IPS-18c (cell line): Measurements from ENCODE around the gene CPXM2.

ENCODE experiments used
- H3K4me3 ChIP-seq: 2 replicates; pipeline ENCODE4 v1.7.0; 2013; ENCODE audit warnings: low read depth, mild to moderate bottlenecking, low read length, moderate library complexity; ENCODE audit not compliant: insufficient read depth
- H3K9me3 ChIP-seq: one replicate; pipeline ENCODE4 v1.6.1; 2013; ENCODE audit warnings: mild to moderate bottlenecking, low read length, moderate library complexity; ENCODE audit not compliant: control insufficient read depth, insufficient read depth

CPXM2 gene

GRCh38 chr10:123884351-123884906 is 7.2 kb downstream of the CPXM2 start:
- H3K4me3 ChIP-seq, result no peak overlapping the region

GRCh38 chr10:123883673-123884320 is 7.8 kb downstream of the CPXM2 start:
- no peak overlapping the region for H3K4me3 ChIP-seq

More at GRCh38 chr10:123884351-123884906, 7.2 kb downstream of the CPXM2 start:
- no peaks in the 10 kb centered on the region for H3K9me3 ChIP-seq

GRCh38 chr10:123882681-123883445 is 8.7 kb downstream of the CPXM2 start:
- Histone ChIP-seq H3K9me3 (no peaks in the 10 kb centered on the region), H3K4me3 (no peak overlapping the region)

More at GRCh38 chr10:123883673-123884320, 7.8 kb downstream of the CPXM2 start:
- no peaks in the 10 kb centered on the region for H3K9me3 ChIP-seq

- Histone ChIP-seq H3K4me3 (no peak overlapping the region), H3K9me3 (no peaks in the 10 kb centered on the region)
These were observed 9.4 kb downstream of the CPXM2 start for GRCh38 chr10:123882177-123882576.

GRCh38 chr10:123879606-123880257 is 11.9 kb downstream of the CPXM2 start:
- H3K4me3 ChIP-seq, result no peak overlapping the region
- no peaks in the 10 kb centered on the region for H3K9me3 ChIP-seq

GRCh38 chr10:123878666-123879303 is 12.8 kb downstream of the CPXM2 start:
- H3K4me3 ChIP-seq, result no peak overlapping the region
- H3K9me3 ChIP-seq, result no peaks in the 10 kb centered on the region

GRCh38 chr10:123870260-123870659 is 21.3 kb downstream of the CPXM2 start:
- Histone ChIP-seq H3K4me3 (no peak overlapping the region), H3K9me3 (no peaks in the 10 kb centered on the region)

- no peak overlapping the region for H3K4me3 ChIP-seq
- no peaks in the 10 kb centered on the region for H3K9me3 ChIP-seq
These were observed 22.6 kb downstream of the CPXM2 start for GRCh38 chr10:123869020-123869414.

- H3K9me3 ChIP-seq, result peaks cover 2% of the 10 kb centered on the region
- no peak overlapping the region for H3K4me3 ChIP-seq
These were observed 23.3 kb downstream of the CPXM2 start for GRCh38 chr10:123868038-123869019.

GRCh38 chr10:123865880-123866279 is 25.7 kb downstream of the CPXM2 start:
- no peak overlapping the region for H3K4me3 ChIP-seq
- H3K9me3 ChIP-seq, result peaks cover 4% of the 10 kb centered on the region

- Histone ChIP-seq H3K4me3 (no peak overlapping the region), H3K9me3 (peaks cover 4% of the 10 kb centered on the region)
These were observed 26.3 kb downstream of the CPXM2 start for GRCh38 chr10:123865350-123865749.

- Histone ChIP-seq H3K9me3 (peaks cover 4% of the 10 kb centered on the region), H3K4me3 (no peak overlapping the region)
These were observed 26.7 kb downstream of the CPXM2 start for GRCh38 chr10:123864923-123865322.

GRCh38 chr10:123863721-123864482 is 27.7 kb downstream of the CPXM2 start:
- Histone ChIP-seq H3K4me3 (no peak overlapping the region), H3K9me3 (peaks cover 4% of the 10 kb centered on the region)

GRCh38 chr10:123863183-123863575 is 28.4 kb downstream of the CPXM2 start:
- Histone ChIP-seq H3K4me3 (no peak overlapping the region), H3K9me3 (peaks cover 4% of the 10 kb centered on the region)

- H3K9me3 ChIP-seq, result peaks cover 4% of the 10 kb centered on the region
- no peak overlapping the region for H3K4me3 ChIP-seq
These were observed 29.0 kb downstream of the CPXM2 start for GRCh38 chr10:123862421-123863182.
